Gastrocnemius medialis (tissue), 4 donors: ENCODE data around the gene LIAS.

ENCODE experiments used
- CTCF ChIP-seq, 5 experiments: fragments of 450-650 bp in 3 of 5; fragments of 200-600 bp in 2 of 5; sonication (generic) in 2 of 5; IDR thresholded peaks in 4 of 5; conservative IDR thresholded peaks in 1 of 5; 1 replicate in 4 of 5; 2 replicates in 1 of 5; pipeline ENCODE4 v1.5.1; 2016 to 2019; ENCODE audit warnings: antibody characterized with exemption in 5 of 5, mild to moderate bottlenecking in 3 of 5, moderate library complexity in 3 of 5
- POLR2A ChIP-seq, 2 donors: fragments of 450-650 bp; IDR thresholded peaks; one replicate each; pipeline ENCODE4 v1.6.1; 2017; ENCODE audit warnings: antibody characterized with exemption in 2 of 2, mild to moderate bottlenecking in 2 of 2, moderate library complexity in 2 of 2

- TF ChIP-seq CTCF (IDR thresholded peaks at IDR 0.05 in 4 of 5, conservative IDR thresholded peaks at IDR 0.05 in 1 of 5) = peak in 1 of 5 experiments; percentile 27
- no peak for TF ChIP-seq POLR2A (IDR thresholded peaks at IDR 0.05)
These were observed 11.8 kb upstream of the LIAS start for GRCh38 chr4:39446842-39447573.
